Measurements from ENCODE around the gene UBR1. TPM values are rescaled to one million over a fixed set of nuclear protein-coding genes. Genes with fewer than 3 reads are reported as not detected.

UBR1 gene
- total and polyA plus RNA-seq, 2 donors (not counting 1 experiment from before 2014, with no cell fraction given) = 18.2 to 45.6 TPM

- Histone ChIP-seq H3K4me3 (replicated peaks in 1 of 4; ENCODE audit: control extremely low read depth in 1 of 4, insufficient read depth in 1 of 4, low read depth in 3 of 4, low read length in 4 of 4) (no peak overlapping the region), H3K9me3 (ENCODE audit: control insufficient read depth, insufficient read depth, low read depth, low read length) (no peaks in the 10 kb centered on the region), H3K79me2 (ENCODE audit: control insufficient read depth, insufficient read depth, low read length) (no peaks in the 10 kb centered on the region), H3K27ac (ENCODE audit: insufficient read depth, low read length) (no peak overlapping the region), H4K20me1 (ENCODE audit: control insufficient read depth, extremely low read depth, insufficient read depth, low read length) (no peaks in the 10 kb centered on the region), H3K4me2 (ENCODE audit: extremely low read depth, insufficient read depth, low read length) (no peak overlapping the region), H3K27me3 (ENCODE audit: control insufficient read depth, insufficient read depth, low read length) (no peaks in the 10 kb centered on the region), H3K9ac (ENCODE audit: insufficient read depth, low read length) (no peak overlapping the region), H3K36me3 (ENCODE audit: control insufficient read depth, insufficient read depth, low read length) (peaks cover 6% of the 10 kb centered on the region), H2AFZ (ENCODE audit: low read length) (no peak overlapping the region), H3K4me1 (ENCODE audit: control insufficient read depth, extremely low read depth, insufficient read depth, low read length) (no peaks in the 10 kb centered on the region)
- no peak for DNase-seq (ENCODE audit: low read depth in 2 of 2)
- TF ChIP-seq CTCF (conservative IDR thresholded peaks at IDR 0.05 in 1 of 2, IDR thresholded peaks at IDR 0.05 in 1 of 2; ENCODE audit: low read depth in 1 of 2, low read length in 2 of 2) (no peak), EZH2 (IDR thresholded peaks at IDR 0.05; ENCODE audit: low read length, missing control alignments) (no peak)
Measured at GRCh38 chr15:42999201-42999779, 106.5 kb downstream of the UBR1 start.

- Histone ChIP-seq H2AFZ (ENCODE audit: low read length) (no peak overlapping the region), H3K4me1 (ENCODE audit: control insufficient read depth, extremely low read depth, insufficient read depth, low read length) (no peaks in the 10 kb centered on the region), H3K9me3 (ENCODE audit: control insufficient read depth, insufficient read depth, low read depth, low read length) (no peaks in the 10 kb centered on the region), H3K27me3 (ENCODE audit: control insufficient read depth, insufficient read depth, low read length) (no peaks in the 10 kb centered on the region), H3K36me3 (ENCODE audit: control insufficient read depth, insufficient read depth, low read length) (peaks cover 5% of the 10 kb centered on the region), H3K79me2 (ENCODE audit: control insufficient read depth, insufficient read depth, low read length) (no peaks in the 10 kb centered on the region), H3K4me3 (replicated peaks in 1 of 4; ENCODE audit: control extremely low read depth in 1 of 4, insufficient read depth in 1 of 4, low read depth in 3 of 4, low read length in 4 of 4) (no peak overlapping the region), H3K27ac (ENCODE audit: insufficient read depth, low read length) (no peak overlapping the region), H4K20me1 (ENCODE audit: control insufficient read depth, extremely low read depth, insufficient read depth, low read length) (no peaks in the 10 kb centered on the region), H3K9ac (ENCODE audit: insufficient read depth, low read length) (no peak overlapping the region), H3K4me2 (ENCODE audit: extremely low read depth, insufficient read depth, low read length) (no peak overlapping the region)
- TF ChIP-seq CTCF (conservative IDR thresholded peaks at IDR 0.05 in 1 of 2, IDR thresholded peaks at IDR 0.05 in 1 of 2; ENCODE audit: low read depth in 1 of 2, low read length in 2 of 2) (no peak), EZH2 (IDR thresholded peaks at IDR 0.05; ENCODE audit: low read length, missing control alignments) (no peak)
- no peak for DNase-seq (ENCODE audit: low read depth in 2 of 2)
Measured at GRCh38 chr15:42996871-42997270, 109.0 kb downstream of the UBR1 start.

- no peak overlapping the region for H3K9ac ChIP-seq (ENCODE audit: insufficient read depth, low read length)
- H3K27ac ChIP-seq (ENCODE audit: insufficient read depth, low read length) = no peak overlapping the region
- no peak for TF ChIP-seq EZH2 (IDR thresholded peaks at IDR 0.05; ENCODE audit: low read length, missing control alignments)
- TF ChIP-seq CTCF (conservative IDR thresholded peaks at IDR 0.05 in 1 of 2, IDR thresholded peaks at IDR 0.05 in 1 of 2; ENCODE audit: low read depth in 1 of 2, low read length in 2 of 2) = no peak
- no peak overlapping the region for H3K4me3 ChIP-seq (replicated peaks in 1 of 4; ENCODE audit: control extremely low read depth in 1 of 4, insufficient read depth in 1 of 4, low read depth in 3 of 4, low read length in 4 of 4)
- no peaks in the 10 kb centered on the region for H3K9me3 ChIP-seq (ENCODE audit: control insufficient read depth, insufficient read depth, low read depth, low read length)
- H3K4me1 ChIP-seq (ENCODE audit: control insufficient read depth, extremely low read depth, insufficient read depth, low read length) = no peaks in the 10 kb centered on the region
- no peak overlapping the region for H2AFZ ChIP-seq (ENCODE audit: low read length)
- H3K4me2 ChIP-seq (ENCODE audit: extremely low read depth, insufficient read depth, low read length) = peak overlapping the region; percentile 23
- no peaks in the 10 kb centered on the region for H4K20me1 ChIP-seq (ENCODE audit: control insufficient read depth, extremely low read depth, insufficient read depth, low read length)
- peaks cover 5% of the 10 kb centered on the region for H3K36me3 ChIP-seq (ENCODE audit: control insufficient read depth, insufficient read depth, low read length)
- peak; percentile 7 to 70 for DNase-seq (ENCODE audit: low read depth in 2 of 2)
- no peaks in the 10 kb centered on the region for H3K79me2 ChIP-seq (ENCODE audit: control insufficient read depth, insufficient read depth, low read length)
- H3K27me3 ChIP-seq (ENCODE audit: control insufficient read depth, insufficient read depth, low read length) = no peaks in the 10 kb centered on the region
Measured at GRCh38 chr15:42994546-42994945, 111.3 kb downstream of the UBR1 start.
